HEK293T (cell line): ENCODE measurements around the gene CXXC5.
"Not testable (repeated sequence)": the region's sequence is repeated elsewhere in the genome, so short reads cannot be mapped to it uniquely, and the experiment has no call there.

Experiments used
- BHLHE40 ChIP-seq: fragments of 450-650 bp; IDR thresholded peaks from 2 replicates; pipeline ENCODE4 v1.6.1; 2016; ENCODE audit warnings: mild to moderate bottlenecking, moderate library complexity, borderline replicate concordance
- ELF4 ChIP-seq: fragments of 450-650 bp; IDR thresholded peaks from 2 replicates; pipeline ENCODE4 v1.6.1; 2017; ENCODE audit warnings: antibody characterized with exemption
- FOXA1 ChIP-seq: fragments of 450-650 bp; IDR thresholded peaks from 2 replicates; pipeline ENCODE4 v1.6.1; 2016; ENCODE audit warnings: mild to moderate bottlenecking
- FOXK2 ChIP-seq: fragments of 450-650 bp; IDR thresholded peaks from 2 replicates; pipeline ENCODE4 v1.6.1; 2016; ENCODE audit warnings: mild to moderate bottlenecking
- FOXM1 ChIP-seq: fragments of 450-650 bp; IDR thresholded peaks from 2 replicates; pipeline ENCODE4 v1.6.1; 2017; ENCODE audit warnings: mild to moderate bottlenecking, borderline replicate concordance
- L3MBTL2 ChIP-seq: fragments of 450-650 bp; conservative IDR thresholded peaks from 2 replicates; pipeline ENCODE4 v1.6.1; 2016; ENCODE audit warnings: mild to moderate bottlenecking
- NFRKB ChIP-seq: fragments of 450-650 bp; IDR thresholded peaks from 2 replicates; pipeline ENCODE4 v1.6.1; 2016; ENCODE audit warnings: mild to moderate bottlenecking, moderate library complexity
- SP1 ChIP-seq: fragments of 450-650 bp; IDR thresholded peaks from 2 replicates; pipeline ENCODE4 v1.6.1; 2017
- TARDBP ChIP-seq: fragments of 450-650 bp; IDR thresholded peaks from 2 replicates; pipeline ENCODE4 v1.6.1; 2016
- ZNF384 ChIP-seq: fragments of 450-650 bp; IDR thresholded peaks from 2 replicates; pipeline ENCODE4 v1.6.1; 2016
- TF ChIP-seq, protein P1 (sequence below): fragments of 450-650 bp; IDR thresholded peaks from 2 replicates; pipeline ENCODE4 v1.6.1; 2016

DNA sequence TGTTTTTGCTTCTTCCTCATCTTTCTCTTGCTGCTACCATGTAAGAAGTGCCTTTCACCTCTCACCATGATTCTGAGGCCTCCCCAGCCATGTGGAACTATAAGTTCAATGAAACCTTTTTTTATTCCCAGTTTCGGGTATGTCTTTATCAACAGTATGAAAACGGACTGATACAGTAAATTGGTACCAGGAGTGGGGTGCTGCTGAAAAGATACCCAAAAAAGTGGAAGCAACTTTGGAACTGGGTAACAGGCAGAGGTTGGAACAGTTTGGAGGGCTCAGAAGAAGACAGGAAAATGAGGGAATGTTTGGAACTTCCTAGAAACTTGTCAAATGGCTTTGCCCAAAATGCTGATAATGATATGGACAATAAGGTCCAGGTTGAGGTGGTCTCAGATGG, 70.3 kb downstream of the CXXC5 start:
- TF ChIP-seq, protein P1, sequence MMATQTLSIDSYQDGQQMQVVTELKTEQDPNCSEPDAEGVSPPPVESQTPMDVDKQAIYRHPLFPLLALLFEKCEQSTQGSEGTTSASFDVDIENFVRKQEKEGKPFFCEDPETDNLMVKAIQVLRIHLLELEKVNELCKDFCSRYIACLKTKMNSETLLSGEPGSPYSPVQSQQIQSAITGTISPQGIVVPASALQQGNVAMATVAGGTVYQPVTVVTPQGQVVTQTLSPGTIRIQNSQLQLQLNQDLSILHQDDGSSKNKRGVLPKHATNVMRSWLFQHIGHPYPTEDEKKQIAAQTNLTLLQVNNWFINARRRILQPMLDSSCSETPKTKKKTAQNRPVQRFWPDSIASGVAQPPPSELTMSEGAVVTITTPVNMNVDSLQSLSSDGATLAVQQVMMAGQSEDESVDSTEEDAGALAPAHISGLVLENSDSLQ: not testable (repeated sequence)
- TF ChIP-seq TARDBP, ELF4, FOXK2, SP1, FOXM1, FOXA1, BHLHE40, L3MBTL2, NFRKB, ZNF384: not testable (repeated sequence)
